ENCODE measurements around the gene ABHD15.

- TF ChIP-seq CTCF (IDR thresholded peaks at IDR 0.05; ENCODE audit: low read depth, low read length, poor library complexity, severe bottlenecking) (peak; percentile 64), EZH2phosphoT487 (IDR thresholded peaks at IDR 0.05; ENCODE audit: borderline replicate concordance, low read length) (no peak)
Observed at GRCh38 chr17:29585080-29585751, 18.4 kb upstream of the ABHD15 start.

Measured in DOHH2 (cell line).